ENCODE results near the gene CDH26.

CDH26 gene

GRCh38 chr20:60056407-60057122, 98.3 kb downstream of the CDH26 start:
- Histone ChIP-seq H3K4me3 (ENCODE audit: extremely low read depth, insufficient read depth, low read length, poor library complexity, severe bottlenecking) (no peak overlapping the region), H3K27ac (ENCODE audit: low read depth, low read length, severe bottlenecking) (no peak overlapping the region), H3K9me3 (ENCODE audit: control insufficient read depth, low read length) (no peaks in the 10 kb centered on the region), H3K36me3 (ENCODE audit: control insufficient read depth, insufficient read depth, low read length) (no peaks in the 10 kb centered on the region), H3K4me1 (ENCODE audit: control insufficient read depth, insufficient read depth, low read length, poor library complexity, severe bottlenecking) (peaks cover 28% of the 10 kb centered on the region)
- 90 to 96% methylated on average over 3 of the region's 5 CpGs for WGBS, 2 experiments (ENCODE audit: insufficient coverage in 2 of 2)

GRCh38 chr20:60057123-60057865, 99.1 kb downstream of the CDH26 start:
- no peaks in the 10 kb centered on the region for H3K36me3 ChIP-seq (ENCODE audit: control insufficient read depth, insufficient read depth, low read length)
- no peak overlapping the region for H3K4me3 ChIP-seq (ENCODE audit: extremely low read depth, insufficient read depth, low read length, poor library complexity, severe bottlenecking)
- H3K4me1 ChIP-seq (ENCODE audit: control insufficient read depth, insufficient read depth, low read length, poor library complexity, severe bottlenecking) = peaks cover 31% of the 10 kb centered on the region
- no peaks in the 10 kb centered on the region for H3K9me3 ChIP-seq (ENCODE audit: control insufficient read depth, low read length)
- no peak overlapping the region for H3K27ac ChIP-seq (ENCODE audit: low read depth, low read length, severe bottlenecking)
- WGBS, 2 experiments (ENCODE audit: insufficient coverage in 2 of 2) = 24 to 36% methylated on average over 8 to 10 of the region's 11 CpGs

- peaks cover 36% of the 10 kb centered on the region for H3K4me1 ChIP-seq (ENCODE audit: control insufficient read depth, insufficient read depth, low read length, poor library complexity, severe bottlenecking)
- no peak overlapping the region for H3K4me3 ChIP-seq (ENCODE audit: extremely low read depth, insufficient read depth, low read length, poor library complexity, severe bottlenecking)
- no peaks in the 10 kb centered on the region for H3K36me3 ChIP-seq (ENCODE audit: control insufficient read depth, insufficient read depth, low read length)
- peak overlapping the region; percentile 64 for H3K27ac ChIP-seq (ENCODE audit: low read depth, low read length, severe bottlenecking)
- no peaks in the 10 kb centered on the region for H3K9me3 ChIP-seq (ENCODE audit: control insufficient read depth, low read length)
- 45 to 56% methylated on average over 15 to 19 of the region's 20 CpGs for WGBS, 2 experiments (ENCODE audit: insufficient coverage in 2 of 2)
Measured at GRCh38 chr20:60057866-60058807, 99.9 kb downstream of the CDH26 start.

- Histone ChIP-seq H3K9me3 (ENCODE audit: control insufficient read depth, low read length) (no peaks in the 10 kb centered on the region), H3K36me3 (ENCODE audit: control insufficient read depth, insufficient read depth, low read length) (no peaks in the 10 kb centered on the region), H3K27ac (ENCODE audit: low read depth, low read length, severe bottlenecking) (peak overlapping the region; percentile 64), H3K4me3 (ENCODE audit: extremely low read depth, insufficient read depth, low read length, poor library complexity, severe bottlenecking) (no peak overlapping the region), H3K4me1 (ENCODE audit: control insufficient read depth, insufficient read depth, low read length, poor library complexity, severe bottlenecking) (peaks cover 36% of the 10 kb centered on the region)
- 88% methylated on average over 8 of the region's 9 CpGs for WGBS, 2 experiments (ENCODE audit: insufficient coverage in 2 of 2)
Measured at GRCh38 chr20:60058879-60059278, 100.7 kb downstream of the CDH26 start.

GRCh38 chr20:60060006-60060557, 101.9 kb downstream of the CDH26 start:
- Histone ChIP-seq H3K9me3 (ENCODE audit: control insufficient read depth, low read length) (no peaks in the 10 kb centered on the region), H3K4me1 (ENCODE audit: control insufficient read depth, insufficient read depth, low read length, poor library complexity, severe bottlenecking) (peaks cover 34% of the 10 kb centered on the region), H3K36me3 (ENCODE audit: control insufficient read depth, insufficient read depth, low read length) (no peaks in the 10 kb centered on the region), H3K4me3 (ENCODE audit: extremely low read depth, insufficient read depth, low read length, poor library complexity, severe bottlenecking) (no peak overlapping the region), H3K27ac (ENCODE audit: low read depth, low read length, severe bottlenecking) (no peak overlapping the region)
- WGBS, 2 experiments (ENCODE audit: insufficient coverage in 2 of 2) = 94 to 97% methylated on average over 12 to 13 of the region's 13 CpGs

GRCh38 chr20:60060593-60060992, 102.4 kb downstream of the CDH26 start:
- WGBS, 2 experiments (ENCODE audit: insufficient coverage in 2 of 2) = 86 to 97% methylated on average over 4 of the region's 4 CpGs
- Histone ChIP-seq H3K9me3 (ENCODE audit: control insufficient read depth, low read length) (no peaks in the 10 kb centered on the region), H3K4me1 (ENCODE audit: control insufficient read depth, insufficient read depth, low read length, poor library complexity, severe bottlenecking) (peaks cover 29% of the 10 kb centered on the region), H3K4me3 (ENCODE audit: extremely low read depth, insufficient read depth, low read length, poor library complexity, severe bottlenecking) (no peak overlapping the region), H3K27ac (ENCODE audit: low read depth, low read length, severe bottlenecking) (no peak overlapping the region), H3K36me3 (ENCODE audit: control insufficient read depth, insufficient read depth, low read length) (no peaks in the 10 kb centered on the region)

GRCh38 chr20:60062431-60063047, 104.3 kb downstream of the CDH26 start:
- H3K4me3 ChIP-seq (ENCODE audit: extremely low read depth, insufficient read depth, low read length, poor library complexity, severe bottlenecking) = no peak overlapping the region
- no peaks in the 10 kb centered on the region for H3K9me3 ChIP-seq (ENCODE audit: control insufficient read depth, low read length)
- H3K4me1 ChIP-seq (ENCODE audit: control insufficient read depth, insufficient read depth, low read length, poor library complexity, severe bottlenecking) = peaks cover 22% of the 10 kb centered on the region
- H3K36me3 ChIP-seq (ENCODE audit: control insufficient read depth, insufficient read depth, low read length) = no peaks in the 10 kb centered on the region
- H3K27ac ChIP-seq (ENCODE audit: low read depth, low read length, severe bottlenecking) = no peak overlapping the region
- WGBS, 2 experiments (ENCODE audit: insufficient coverage in 2 of 2) = 91% methylated on average over 20 of the region's 22 CpGs

GRCh38 chr20:60063048-60063451, 104.8 kb downstream of the CDH26 start:
- peaks cover 17% of the 10 kb centered on the region for H3K4me1 ChIP-seq (ENCODE audit: control insufficient read depth, insufficient read depth, low read length, poor library complexity, severe bottlenecking)
- no peak overlapping the region for H3K4me3 ChIP-seq (ENCODE audit: extremely low read depth, insufficient read depth, low read length, poor library complexity, severe bottlenecking)
- WGBS, 2 experiments (ENCODE audit: insufficient coverage in 2 of 2) = 83% methylated on average over 2 of the region's 4 CpGs; no CpG with 5 or more reads in 1 of the 2 experiments
- H3K27ac ChIP-seq (ENCODE audit: low read depth, low read length, severe bottlenecking) = no peak overlapping the region
- H3K36me3 ChIP-seq (ENCODE audit: control insufficient read depth, insufficient read depth, low read length) = no peaks in the 10 kb centered on the region
- H3K9me3 ChIP-seq (ENCODE audit: control insufficient read depth, low read length) = no peaks in the 10 kb centered on the region

GRCh38 chr20:60063739-60064380, 105.6 kb downstream of the CDH26 start:
- H3K9me3 ChIP-seq (ENCODE audit: control insufficient read depth, low read length) = no peaks in the 10 kb centered on the region
- H3K4me3 ChIP-seq (ENCODE audit: extremely low read depth, insufficient read depth, low read length, poor library complexity, severe bottlenecking) = no peak overlapping the region
- peaks cover 9% of the 10 kb centered on the region for H3K4me1 ChIP-seq (ENCODE audit: control insufficient read depth, insufficient read depth, low read length, poor library complexity, severe bottlenecking)
- no peak overlapping the region for H3K27ac ChIP-seq (ENCODE audit: low read depth, low read length, severe bottlenecking)
- H3K36me3 ChIP-seq (ENCODE audit: control insufficient read depth, insufficient read depth, low read length) = no peaks in the 10 kb centered on the region
- WGBS, 2 experiments (ENCODE audit: insufficient coverage in 2 of 2) = 87 to 100% methylated on average over 1 to 3 of the region's 3 CpGs
